HepG2 (cell line): ENCODE measurements around the gene RACGAP1.

Experiments
- CBX5 ChIP-seq: sonication (generic); formaldehyde crosslinking; IDR thresholded peaks from 2 replicates; pipeline ENCODE4 v1.4.0; 2020; ENCODE audit warnings: missing genetic modification reagents, borderline replicate concordance
- TSC22D2 ChIP-seq: sonication (generic); formaldehyde crosslinking; IDR thresholded peaks from 2 replicates; pipeline ENCODE4 v1.5.1; 2020; ENCODE audit warnings: missing genetic modification reagents, mild to moderate bottlenecking, borderline replicate concordance
- TF ChIP-seq, protein P1 (sequence below): sonication (generic); formaldehyde crosslinking; IDR thresholded peaks from 2 replicates; pipeline ENCODE4 v1.5.0; 2020; ENCODE audit warnings: mild to moderate bottlenecking, missing genetic modification reagents, moderate library complexity

DNA sequence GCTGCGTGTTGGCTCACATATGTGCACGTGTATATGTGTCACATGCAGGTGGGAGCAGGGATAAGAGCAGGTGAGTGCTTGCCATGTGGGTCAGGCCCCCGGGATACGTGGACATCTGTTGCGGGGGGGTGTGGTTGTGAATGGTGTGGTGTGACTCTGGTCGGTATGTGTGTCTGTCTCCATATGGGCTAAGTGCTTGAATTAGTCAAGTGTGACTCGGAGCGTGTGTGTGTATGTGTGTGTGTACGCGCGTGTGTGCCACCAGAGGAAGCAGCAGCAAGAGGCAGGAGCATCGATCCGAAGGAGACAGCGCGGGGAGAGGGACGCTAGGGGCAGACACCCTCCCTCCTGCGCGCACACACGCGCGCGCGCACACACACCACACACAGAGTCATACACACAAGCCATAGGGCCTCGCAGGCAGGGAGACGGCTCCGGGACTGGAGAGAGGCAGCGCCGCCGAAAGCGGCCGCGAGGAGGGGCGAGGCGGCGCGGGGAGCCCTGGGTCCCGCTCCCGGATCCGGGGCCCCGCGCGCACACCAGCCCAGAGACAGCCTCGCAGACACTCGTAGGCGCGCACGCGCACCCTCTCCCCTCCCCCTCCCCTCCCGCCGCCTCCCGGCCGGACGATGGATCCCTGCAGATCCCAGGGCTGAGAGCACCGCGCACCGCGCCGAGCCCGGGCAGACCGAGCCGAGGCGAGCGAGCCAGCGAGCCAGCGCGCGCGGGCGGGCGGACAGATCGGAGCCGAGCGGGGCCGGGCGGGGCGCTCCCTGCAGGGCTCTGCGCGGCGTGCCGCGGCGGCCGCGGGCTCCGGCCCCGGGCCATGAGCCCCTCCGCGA lies 31.9 kb upstream of the RACGAP1 start, which contains the start of gene ASIC1:
- TF ChIP-seq CBX5 (CRISPR knock-in tag), result no peak
- TF ChIP-seq, protein P1, sequence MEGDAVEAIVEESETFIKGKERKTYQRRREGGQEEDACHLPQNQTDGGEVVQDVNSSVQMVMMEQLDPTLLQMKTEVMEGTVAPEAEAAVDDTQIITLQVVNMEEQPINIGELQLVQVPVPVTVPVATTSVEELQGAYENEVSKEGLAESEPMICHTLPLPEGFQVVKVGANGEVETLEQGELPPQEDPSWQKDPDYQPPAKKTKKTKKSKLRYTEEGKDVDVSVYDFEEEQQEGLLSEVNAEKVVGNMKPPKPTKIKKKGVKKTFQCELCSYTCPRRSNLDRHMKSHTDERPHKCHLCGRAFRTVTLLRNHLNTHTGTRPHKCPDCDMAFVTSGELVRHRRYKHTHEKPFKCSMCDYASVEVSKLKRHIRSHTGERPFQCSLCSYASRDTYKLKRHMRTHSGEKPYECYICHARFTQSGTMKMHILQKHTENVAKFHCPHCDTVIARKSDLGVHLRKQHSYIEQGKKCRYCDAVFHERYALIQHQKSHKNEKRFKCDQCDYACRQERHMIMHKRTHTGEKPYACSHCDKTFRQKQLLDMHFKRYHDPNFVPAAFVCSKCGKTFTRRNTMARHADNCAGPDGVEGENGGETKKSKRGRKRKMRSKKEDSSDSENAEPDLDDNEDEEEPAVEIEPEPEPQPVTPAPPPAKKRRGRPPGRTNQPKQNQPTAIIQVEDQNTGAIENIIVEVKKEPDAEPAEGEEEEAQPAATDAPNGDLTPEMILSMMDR, result no peak
- TF ChIP-seq TSC22D2 (CRISPR knock-in tag), result no peak
